ENCODE data around the gene SCAMP2.
A peak's percentile ranks its signal among the peaks of the same experiment; 100 is the strongest.

SCAMP2 gene

GRCh38 chr15:74836846-74837245 is 36.3 kb downstream of the SCAMP2 start:
- TF ChIP-seq MYC (IDR thresholded peaks at IDR 0.05; ENCODE audit: low read depth, low read length) = no peak
- TF ChIP-seq POLR2A (IDR thresholded peaks at IDR 0.05; ENCODE audit: extremely low read depth, insufficient read length) = no peak
- no peak for TF ChIP-seq MAX (IDR thresholded peaks at IDR 0.05; ENCODE audit: low read depth, low read length)
- TF ChIP-seq CTCF (IDR thresholded peaks at IDR 0.05; ENCODE audit: low read depth, low read length) = no peak
- DNase-seq (ENCODE audit: low read depth) = no peak
- no peak overlapping the region for H3K4me3 ChIP-seq (ENCODE audit: low read depth, low read length)

- H3K4me3 ChIP-seq (ENCODE audit: low read depth, low read length) = no peak overlapping the region
- DNase-seq (ENCODE audit: low read depth) = peak; percentile 62
- TF ChIP-seq CTCF (IDR thresholded peaks at IDR 0.05; ENCODE audit: low read depth, low read length) = peak; percentile 97
- TF ChIP-seq MAX (IDR thresholded peaks at IDR 0.05; ENCODE audit: low read depth, low read length) = no peak
These were observed 37.8 kb downstream of the SCAMP2 start for GRCh38 chr15:74835312-74835823.

GRCh38 chr15:74833376-74834107 is 39.6 kb downstream of the SCAMP2 start:
- DNase-seq (ENCODE audit: low read depth) = peak; percentile 39
- no peak for TF ChIP-seq MYC (IDR thresholded peaks at IDR 0.05; ENCODE audit: low read depth, low read length)
- TF ChIP-seq MAX (IDR thresholded peaks at IDR 0.05; ENCODE audit: low read depth, low read length) = no peak
- no peak for TF ChIP-seq POLR2A (IDR thresholded peaks at IDR 0.05; ENCODE audit: extremely low read depth, insufficient read length)
- no peak for TF ChIP-seq CTCF (IDR thresholded peaks at IDR 0.05; ENCODE audit: low read depth, low read length)
- no peak overlapping the region for H3K4me3 ChIP-seq (ENCODE audit: low read depth, low read length)

- DNase-seq (ENCODE audit: low read depth) = no peak
- no peak for TF ChIP-seq MAX (IDR thresholded peaks at IDR 0.05; ENCODE audit: low read depth, low read length)
- TF ChIP-seq POLR2A (IDR thresholded peaks at IDR 0.05; ENCODE audit: extremely low read depth, insufficient read length) = no peak
- no peak for TF ChIP-seq MYC (IDR thresholded peaks at IDR 0.05; ENCODE audit: low read depth, low read length)
- no peak for TF ChIP-seq CTCF (IDR thresholded peaks at IDR 0.05; ENCODE audit: low read depth, low read length)
- no peak overlapping the region for H3K4me3 ChIP-seq (ENCODE audit: low read depth, low read length)
These were observed 40.3 kb downstream of the SCAMP2 start for GRCh38 chr15:74832826-74833225.

GRCh38 chr15:74831813-74832495 is 41.2 kb downstream of the SCAMP2 start:
- no peak overlapping the region for H3K4me3 ChIP-seq (ENCODE audit: low read depth, low read length)
- DNase-seq (ENCODE audit: low read depth) = no peak
- no peak for TF ChIP-seq POLR2A (IDR thresholded peaks at IDR 0.05; ENCODE audit: extremely low read depth, insufficient read length)
- TF ChIP-seq MAX (IDR thresholded peaks at IDR 0.05; ENCODE audit: low read depth, low read length) = no peak
- TF ChIP-seq CTCF (IDR thresholded peaks at IDR 0.05; ENCODE audit: low read depth, low read length) = no peak
- TF ChIP-seq MYC (IDR thresholded peaks at IDR 0.05; ENCODE audit: low read depth, low read length) = no peak
